ENCODE measurements around the gene MMP11. TPM values are rescaled to one million over a fixed set of nuclear protein-coding genes. Genes with fewer than 3 reads are reported as not detected.

Gene MMP11
- polyA plus RNA-seq, 1 experiment = 38.1 TPM

- Histone ChIP-seq H3K4me3 (ENCODE audit: low read depth, low read length) (no peak overlapping the region), H3K27me3 (ENCODE audit: control insufficient read depth, insufficient read depth, low read length) (no peaks in the 10 kb centered on the region), H3K36me3 (ENCODE audit: control insufficient read depth, insufficient read depth, low read length) (peaks cover 44% of the 10 kb centered on the region)
- no peak for TF ChIP-seq CTCF (IDR thresholded peaks at IDR 0.05; ENCODE audit: insufficient read depth, low read depth, low read length)
- CTCF ChIA-PET = no interaction called here
- POLR2A ChIA-PET = no interaction called here
- no peak for DNase-seq (ENCODE audit: low read depth)
Measured at GRCh38 chr22:23801238-23801821, 28.7 kb downstream of the MMP11 start.

- ChIA-PET CTCF (interaction anchor here (1.0 kb wide), 1 partner anchor 31 kb away, joined by 3 read pairs; no protein-coding TSS in a partner anchor), POLR2A (no interaction called here)
- no peak for TF ChIP-seq CTCF (IDR thresholded peaks at IDR 0.05; ENCODE audit: insufficient read depth, low read depth, low read length)
- no peaks in the 10 kb centered on the region for H3K27me3 ChIP-seq (ENCODE audit: control insufficient read depth, insufficient read depth, low read length)
- no peak overlapping the region for H3K4me3 ChIP-seq (ENCODE audit: low read depth, low read length)
- peaks cover 45% of the 10 kb centered on the region for H3K36me3 ChIP-seq (ENCODE audit: control insufficient read depth, insufficient read depth, low read length)
- no peak for DNase-seq (ENCODE audit: low read depth)
Measured at GRCh38 chr22:23801886-23802377, 29.3 kb downstream of the MMP11 start.

- ChIA-PET POLR2A (no interaction called here), CTCF (interaction anchor here (0.7 to 1.4 kb wide), 3 partner anchors 32 to 36 kb away, joined by 3 to 6 read pairs (median 3); partner anchors contain the start of gene CHCHD10)
- Histone ChIP-seq H3K36me3 (ENCODE audit: control insufficient read depth, insufficient read depth, low read length) (peaks cover 43% of the 10 kb centered on the region), H3K4me3 (ENCODE audit: low read depth, low read length) (no peak overlapping the region), H3K27me3 (ENCODE audit: control insufficient read depth, insufficient read depth, low read length) (no peaks in the 10 kb centered on the region)
- no peak for TF ChIP-seq CTCF (IDR thresholded peaks at IDR 0.05; ENCODE audit: insufficient read depth, low read depth, low read length)
- no peak for DNase-seq (ENCODE audit: low read depth)
Measured at GRCh38 chr22:23803001-23803819, 30.6 kb downstream of the MMP11 start.

- peaks cover 41% of the 10 kb centered on the region for H3K36me3 ChIP-seq (ENCODE audit: control insufficient read depth, insufficient read depth, low read length)
- no peaks in the 10 kb centered on the region for H3K27me3 ChIP-seq (ENCODE audit: control insufficient read depth, insufficient read depth, low read length)
- DNase-seq (ENCODE audit: low read depth) = no peak
- H3K4me3 ChIP-seq (ENCODE audit: low read depth, low read length) = no peak overlapping the region
- TF ChIP-seq CTCF (IDR thresholded peaks at IDR 0.05; ENCODE audit: insufficient read depth, low read depth, low read length) = no peak
- ChIA-PET POLR2A (no interaction called here), CTCF (interaction anchor here (1.4 kb wide), 1 partner anchor 38 kb away, joined by 6 read pairs; no protein-coding TSS in a partner anchor)
Measured at GRCh38 chr22:23804781-23805291, 32.2 kb downstream of the MMP11 start.

- H3K27me3 ChIP-seq (ENCODE audit: control insufficient read depth, insufficient read depth, low read length) = no peaks in the 10 kb centered on the region
- no peak for DNase-seq (ENCODE audit: low read depth)
- H3K4me3 ChIP-seq (ENCODE audit: low read depth, low read length) = no peak overlapping the region
- H3K36me3 ChIP-seq (ENCODE audit: control insufficient read depth, insufficient read depth, low read length) = peaks cover 29% of the 10 kb centered on the region
- CTCF ChIA-PET = no interaction called here
- no peak for TF ChIP-seq CTCF (IDR thresholded peaks at IDR 0.05; ENCODE audit: insufficient read depth, low read depth, low read length)
- POLR2A ChIA-PET = no interaction called here
Measured at GRCh38 chr22:23806837-23807236, 34.2 kb downstream of the MMP11 start.

All from BJ (cell line).